ENCODE results near the gene PEA15. TPM values are rescaled to one million over a fixed set of nuclear protein-coding genes. Genes with fewer than 3 reads are reported as not detected.

Gene PEA15
- total and polyA plus RNA-seq, 10 of the 15 experiments (the other 5 are each of a cell fraction or from before 2014, with no cell fraction given): 15.1 to 269 (median 65.6) TPM

- in situ Hi-C loops (cut with MboI): no loop called here
- POLR2A ChIA-PET: no interaction called here
- no peaks in the 10 kb centered on the region; a peak in 1 of 4 replicates for H3K27me3 ChIP-seq (replicated peaks in 1 of 2; ENCODE audit: control insufficient read depth in 2 of 2, insufficient read depth in 2 of 2, low read length in 1 of 2)
- no peak overlapping the region for H2AFZ ChIP-seq (ENCODE audit: control insufficient read depth, low read depth, low read length)
- CTCF ChIA-PET: interaction anchor here (1.1 to 3.5 kb wide), 3 partner anchors 36 to 159 kb away, joined by 3 to 25 read pairs (median 3); no protein-coding TSS in a partner anchor
- no peak overlapping the region for H3K9ac ChIP-seq (ENCODE audit: control insufficient read depth, insufficient read depth, low read length)
- no peaks in the 10 kb centered on the region for H3K9me3 ChIP-seq (replicated peaks; ENCODE audit: control insufficient read depth, insufficient read depth, low read length)
- FAIRE-seq (no peak), DNase-seq (ENCODE audit: low read depth, low spot score) (no peak), ATAC-seq (no peak)
- no peaks in the 10 kb centered on the region for H3K36me3 ChIP-seq (ENCODE audit: control insufficient read depth in 2 of 2, insufficient read depth in 2 of 2, low read length in 1 of 2)
- H3K27ac ChIP-seq (ENCODE audit: control insufficient read depth, insufficient read depth): no peak overlapping the region
- SMC1A ChIA-PET (ENCODE audit: uncharacterized antibody, unreplicated experiment): interaction anchor here (1.0 to 1.5 kb wide), 3 partner anchors 25 to 210 kb away, joined by 3 to 4 read pairs (median 3); no protein-coding TSS in a partner anchor
- H3K4me3 ChIP-seq: no peak overlapping the region
- no peak overlapping the region for H3K4me2 ChIP-seq (ENCODE audit: control insufficient read depth, insufficient read depth)
- no TSS peak for BruUV-seq (replicated peaks)
- H3K4me1 ChIP-seq (ENCODE audit: control insufficient read depth, insufficient read depth, low read length): peaks cover 33% of the 10 kb centered on the region
- 68% methylated on average over 12 of the region's 12 CpGs for WGBS (ENCODE audit: insufficient coverage, insufficient replicate concordance, low lambda C conversion rate, missing lambda C conversion rate)
- TF ChIP-seq EP300 (IDR thresholded peaks at IDR 0.05; ENCODE audit: borderline replicate concordance in 1 of 2, control insufficient read depth in 1 of 2, low read depth in 2 of 2, low read length in 2 of 2) (no peak), KLF5 (IDR thresholded peaks at IDR 0.05; ENCODE audit: partially characterized antibody) (no peak), SMAD5 (IDR thresholded peaks at IDR 0.05; ENCODE audit: low read depth) (no peak), RELB (IDR thresholded peaks at IDR 0.05; ENCODE audit: low read depth) (no peak), RUNX3 (IDR thresholded peaks at IDR 0.05; ENCODE audit: low read length) (peak; percentile 45; the same call in 1 of the 2 replicates), SMARCA5 (IDR thresholded peaks at IDR 0.05) (no peak), TCF3 (IDR thresholded peaks at IDR 0.05; ENCODE audit: borderline replicate concordance, insufficient read depth, low read depth, low read length) (no peak)
- intact Hi-C loops (cut with micrococcal nuclease; ENCODE audit: unreplicated experiment): no loop called here
- no peaks in the 10 kb centered on the region for H4K20me1 ChIP-seq (ENCODE audit: control insufficient read depth, insufficient read depth)
- RAD21 ChIA-PET (ENCODE audit: unreplicated experiment): interaction anchor here (3.6 kb wide), 1 partner anchor 126 kb away, joined by 14 read pairs; no protein-coding TSS in a partner anchor
- H3K79me2 ChIP-seq (ENCODE audit: control insufficient read depth, insufficient read depth, low read length): no peaks in the 10 kb centered on the region
Observed at GRCh38 chr1:160166166-160166868, 38.9 kb upstream of the PEA15 start.

Data from GM12878 (cell line).